Colon (tissue), 2 donors: ENCODE results near the gene TAC4.

ENCODE experiments used
- FAIRE-seq: peaks from 2 replicates; lab custom pipeline; 2012; peaks lifted over from hg19 to GRCh38; lab: Jason Lieb, UNC
- donor health status: control.
- donor health status: control.

Gene TAC4

GRCh38 chr17:49798738-49799137 is 49.1 kb downstream of the TAC4 start:
- no peak for FAIRE-seq

DNA sequence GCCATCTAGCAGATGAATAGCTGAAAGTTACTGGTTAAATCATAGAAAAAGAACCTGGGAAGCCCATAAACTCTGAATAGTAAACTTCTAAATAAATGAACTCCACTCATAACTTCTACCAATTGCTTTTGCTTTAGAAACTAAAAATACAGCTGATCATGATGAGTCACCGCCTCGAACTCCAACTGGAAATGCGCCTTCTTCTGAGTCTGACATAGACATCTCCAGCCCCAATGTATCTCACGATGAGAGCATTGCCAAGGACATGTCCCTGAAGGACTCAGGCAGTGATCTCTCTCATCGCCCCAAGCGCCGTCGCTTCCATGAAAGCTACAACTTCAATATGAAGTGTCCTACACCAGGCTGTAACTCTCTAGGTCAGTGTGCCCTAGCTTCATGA is 49.7 kb downstream of the TAC4 start:
- no peak for FAIRE-seq

DNA sequence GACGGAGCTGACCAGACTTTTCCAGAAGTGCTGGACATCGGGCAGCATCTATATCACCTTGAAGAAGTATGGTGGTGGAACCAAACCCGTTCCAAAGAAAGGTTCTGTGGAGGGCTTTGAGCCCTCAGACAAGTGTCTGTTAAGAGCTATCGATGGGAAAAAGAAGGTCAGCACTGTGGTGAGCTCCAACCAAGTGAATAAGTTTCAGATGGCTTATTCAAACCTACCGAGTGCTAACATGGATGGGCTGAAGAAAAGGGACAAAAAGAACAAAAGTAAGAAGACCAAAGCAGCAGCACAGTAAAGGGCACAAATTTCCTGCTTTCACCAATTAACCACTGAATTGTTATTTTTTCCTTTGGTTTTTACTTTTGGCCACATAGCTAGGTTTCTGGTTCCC is 52.5 kb downstream of the TAC4 start:
- no peak for FAIRE-seq

GRCh38 chr17:49793309-49793708 is 54.6 kb downstream of the TAC4 start:
- no peak for FAIRE-seq

GRCh38 chr17:49789243-49789578 is 58.7 kb downstream of the TAC4 start:
- FAIRE-seq: no peak

GRCh38 chr17:49788478-49789242 is 59.2 kb downstream of the TAC4 start, which contains the start of gene KAT7:
Gene KAT7, plus strand, starts transcription at chr17:49788681. Its CDS starts 154 bp downstream, at chr17:49788835.
- FAIRE-seq: peak; percentile 91
